Common myeloid progenitor, CD34-positive (primary cell): ENCODE data around the gene TMEM63B.

ENCODE experiments used
- CTCF ChIA-PET: fragments of 350-600 bp; sonication (Branson Sonifier 250); formaldehyde crosslinking; loops from one replicate; lab custom pipeline; 2021; ENCODE audit warnings: antibody characterized with exemption; lab: Charles Lee
- POLR2A ChIA-PET: fragments of 350-600 bp; sonication (Branson Sonifier 250); formaldehyde crosslinking; loops from one replicate; lab custom pipeline; 2021; ENCODE audit warnings: antibody characterized with exemption; lab: Charles Lee
- DNase-seq, 3 donors: peaks; one replicate each; pipeline versions ENCODE4 v3.0.0 to v3.0.0-alpha.2; 2013
- H3K27ac ChIP-seq, 2 experiments: 1 replicate in 1 of 2; 2 replicates in 1 of 2; pipeline ENCODE4 v1.7.0; 2013; ENCODE audit warnings: inconsistent platforms in 2 of 2, low read length in 2 of 2, mild to moderate bottlenecking in 2 of 2, low read depth in 1 of 2, moderate library complexity in 1 of 2; ENCODE audit not compliant: severe bottlenecking in 2 of 2, insufficient read depth in 1 of 2, poor library complexity in 1 of 2
- H3K27me3 ChIP-seq, 5 experiments: replicated peaks in 2 of 5; 1 replicate in 3 of 5; 2 replicates in 2 of 5; pipeline versions ENCODE4 v1.6.1 to v1.7.0; 2013; ENCODE audit warnings: low read length in 4 of 5, mild to moderate bottlenecking in 2 of 5, moderate library complexity in 2 of 5, inconsistent platforms in 1 of 5; ENCODE audit not compliant: insufficient read depth in 5 of 5, control insufficient read depth in 4 of 5
- H3K36me3 ChIP-seq, 4 experiments: 1 replicate in 2 of 4; 2 replicates in 2 of 4; pipeline versions ENCODE4 v1.6.1 to v1.7.0; 2013; ENCODE audit warnings: low read length in 3 of 4, control low read depth in 1 of 4, mild to moderate bottlenecking in 1 of 4; ENCODE audit not compliant: control insufficient read depth in 4 of 4, insufficient read depth in 4 of 4
- H3K4me1 ChIP-seq, 4 experiments: 1 replicate in 3 of 4; 2 replicates in 1 of 4; pipeline versions ENCODE4 v1.6.1 to v1.7.1; 2013; ENCODE audit warnings: low read length in 3 of 4, mild to moderate bottlenecking in 3 of 4, control low read depth in 1 of 4, inconsistent platforms in 1 of 4, moderate library complexity in 1 of 4; ENCODE audit not compliant: control insufficient read depth in 4 of 4, insufficient read depth in 4 of 4; ENCODE audit errors: control extremely low read depth in 1 of 4
- H3K4me3 ChIP-seq, 7 experiments: 1 replicate in 4 of 7; 2 replicates in 3 of 7; pipeline versions ENCODE4 v1.5.1 to v1.7.0; 2013; ENCODE audit warnings: mild to moderate bottlenecking in 7 of 7, low read length in 6 of 7, moderate library complexity in 6 of 7, inconsistent platforms in 2 of 7, low read depth in 2 of 7, control low read depth in 1 of 7; ENCODE audit not compliant: insufficient read depth in 4 of 7, control insufficient read depth in 1 of 7; ENCODE audit errors: extremely low read depth in 1 of 7
- H3K9me3 ChIP-seq, 5 experiments: 1 replicate in 4 of 5; 2 replicates in 1 of 5; pipeline versions ENCODE4 v1.6.1 to v1.7.1; 2013; ENCODE audit warnings: low read length in 4 of 5, mild to moderate bottlenecking in 2 of 5, inconsistent platforms in 1 of 5, low read depth in 1 of 5, moderate library complexity in 1 of 5; ENCODE audit not compliant: control insufficient read depth in 4 of 5, insufficient read depth in 2 of 5; ENCODE audit errors: control extremely low read depth in 1 of 5
- WGBS: methylation state at CpG from one replicate; pipeline ENCODE4 v1.1.5; 2013; ENCODE audit not compliant: insufficient coverage; 5-methylcytosine and 5-hydroxymethylcytosine counted together

Gene TMEM63B

GRCh38 chr6:44133003-44133931 lies 5.9 kb downstream of the TMEM63B start:
- CTCF ChIA-PET = interaction anchor here (0.5 to 2.4 kb wide), 11 partner anchors 8 to 165 kb away, joined by 3 to 13 read pairs (median 4); no protein-coding TSS in a partner anchor
- 51% methylated on average over 4 of the region's 9 CpGs for WGBS
- Histone ChIP-seq H3K36me3 (no peaks in the 10 kb centered on the region), H3K27ac (peak overlapping the region in 1 of 2 experiments; percentile 63), H3K4me3 (no peak overlapping the region), H3K9me3 (no peaks in the 10 kb centered on the region), H3K4me1 (peaks cover 0 to 10% (median 4%) of the 10 kb centered on the region in 4 experiments), H3K27me3 (peaks cover 0 to 8% (median 5%) of the 10 kb centered on the region in 5 experiments)
- no peak for DNase-seq
- POLR2A ChIA-PET = no interaction called here

- Histone ChIP-seq H3K9me3 (no peaks in the 10 kb centered on the region), H3K36me3 (no peaks in the 10 kb centered on the region), H3K4me3 (no peak overlapping the region), H3K4me1 (peaks cover 0 to 6% (median 0%) of the 10 kb centered on the region in 4 experiments), H3K27ac (peak overlapping the region in 1 of 2 experiments; percentile 63), H3K27me3 (peaks cover 0 to 5% (median 0%) of the 10 kb centered on the region in 5 experiments)
- POLR2A ChIA-PET = no interaction called here
- WGBS = 97% methylated on average over 6 of the region's 12 CpGs
- peak in 1 of 3 donors; percentile 32 for DNase-seq
- CTCF ChIA-PET = interaction anchor here (0.6 to 2.4 kb wide), 7 partner anchors 9 to 122 kb away, joined by 3 to 13 read pairs (median 4); no protein-coding TSS in a partner anchor
Observed at GRCh38 chr6:44133981-44134711, 6.8 kb downstream of the TMEM63B start.

GRCh38 chr6:44135173-44135758 lies 7.9 kb downstream of the TMEM63B start:
- no peaks in the 10 kb centered on the region for H3K9me3 ChIP-seq
- POLR2A ChIA-PET = no interaction called here
- no peak overlapping the region for H3K4me3 ChIP-seq
- DNase-seq = no peak
- no peaks in the 10 kb centered on the region for H3K27me3 ChIP-seq
- WGBS = 91% methylated on average over 5 of the region's 10 CpGs
- CTCF ChIA-PET = interaction anchor here (1.1 to 2.3 kb wide), 3 partner anchors 19 to 33 kb away, joined by 3 to 6 read pairs (median 6); no protein-coding TSS in a partner anchor
- no peak overlapping the region for H3K27ac ChIP-seq
- H3K4me1 ChIP-seq = peaks cover 0 to 6% (median 0%) of the 10 kb centered on the region in 4 experiments
- no peaks in the 10 kb centered on the region for H3K36me3 ChIP-seq

- Histone ChIP-seq H3K27ac (no peak overlapping the region), H3K4me3 (no peak overlapping the region), H3K4me1 (peaks cover 0 to 6% (median 0%) of the 10 kb centered on the region in 4 experiments), H3K36me3 (no peaks in the 10 kb centered on the region), H3K27me3 (no peaks in the 10 kb centered on the region), H3K9me3 (no peaks in the 10 kb centered on the region)
- DNase-seq = no peak
- WGBS = 100% methylated on average over 2 of the region's 7 CpGs
- ChIA-PET CTCF (interaction anchor here (1.1 to 2.1 kb wide), 3 partner anchors 19 to 27 kb away, joined by 3 to 6 read pairs (median 3); no protein-coding TSS in a partner anchor), POLR2A (no interaction called here)
Observed at GRCh38 chr6:44135875-44136274, 8.5 kb downstream of the TMEM63B start.

- Histone ChIP-seq H3K36me3 (no peaks in the 10 kb centered on the region), H3K4me3 (no peak overlapping the region), H3K4me1 (no peaks in the 10 kb centered on the region), H3K27me3 (no peaks in the 10 kb centered on the region), H3K9me3 (no peaks in the 10 kb centered on the region), H3K27ac (no peak overlapping the region)
- ChIA-PET POLR2A (no interaction called here), CTCF (interaction anchor here (1.3 to 2.0 kb wide), 3 partner anchors 14 to 42 kb away, joined by 3 to 6 read pairs (median 4); no protein-coding TSS in a partner anchor)
- no peak for DNase-seq
- WGBS = 88% methylated on average over 4 of the region's 6 CpGs
Observed at GRCh38 chr6:44138717-44139350, 11.5 kb downstream of the TMEM63B start.

- ChIA-PET POLR2A (no interaction called here), CTCF (interaction anchor here (0.7 to 1.3 kb wide), 2 partner anchors 14 to 28 kb away, joined by 3 read pairs; no protein-coding TSS in a partner anchor)
- WGBS = 97% methylated on average over 8 of the region's 10 CpGs
Observed at GRCh38 chr6:44139351-44139743, 12.0 kb downstream of the TMEM63B start.

More at GRCh38 chr6:44139351-44139743, 12.0 kb downstream of the TMEM63B start:
- Histone ChIP-seq H3K27ac (no peak overlapping the region), H3K4me3 (no peak overlapping the region), H3K4me1 (no peaks in the 10 kb centered on the region), H3K27me3 (no peaks in the 10 kb centered on the region), H3K9me3 (no peaks in the 10 kb centered on the region), H3K36me3 (no peaks in the 10 kb centered on the region)
- DNase-seq = no peak
